D721Med (cell line): ENCODE measurements around the gene RPS6KA3.
"Not testable (repeated sequence)": the region's sequence is repeated elsewhere in the genome, so short reads cannot be mapped to it uniquely, and the experiment has no call there.

Experiments used
- DNase-seq: peaks from one replicate; pipeline ENCODE4 v3.0.0; 2011; ENCODE audit warnings: low spot score; ENCODE audit not compliant: insufficient read length
- FAIRE-seq: peaks from 2 replicates; lab custom pipeline; 2011; peaks lifted over from hg19 to GRCh38; lab: Jason Lieb, UNC
- CTCF ChIP-seq: IDR thresholded peaks from 2 replicates; pipeline ENCODE4 v1.5.1; 2012; ENCODE audit warnings: mild to moderate bottlenecking, control low read depth; ENCODE audit not compliant: insufficient read depth; ENCODE audit errors: missing control alignments

Gene RPS6KA3

GRCh38 chrX:20139966-20140365, 126.7 kb downstream of the RPS6KA3 start:
- DNase-seq (no peak), FAIRE-seq (no peak)
- no peak for TF ChIP-seq CTCF

- DNase-seq (no peak), FAIRE-seq (no peak)
- TF ChIP-seq CTCF = no peak
Observed at GRCh38 chrX:20135944-20136343, 130.8 kb downstream of the RPS6KA3 start.

- FAIRE-seq (no peak), DNase-seq (no peak)
- no peak for TF ChIP-seq CTCF
Observed at GRCh38 chrX:20132666-20133065, 134.0 kb downstream of the RPS6KA3 start.

- no peak for TF ChIP-seq CTCF
- DNase-seq (no peak), FAIRE-seq (no peak)
Observed at GRCh38 chrX:20130357-20130756, 136.4 kb downstream of the RPS6KA3 start.

GRCh38 chrX:20129547-20129946, 137.2 kb downstream of the RPS6KA3 start:
- DNase-seq (no peak), FAIRE-seq (no peak)
- TF ChIP-seq CTCF = no peak

GRCh38 chrX:20128670-20129069, 138.0 kb downstream of the RPS6KA3 start:
- TF ChIP-seq CTCF = no peak
- no peak for DNase-seq
- no peak for FAIRE-seq

- FAIRE-seq = peak; percentile 44
Observed at GRCh38 chrX:20127440-20127839, 139.3 kb downstream of the RPS6KA3 start.

GRCh38 chrX:20126833-20127232, 139.9 kb downstream of the RPS6KA3 start:
- not testable (repeated sequence) for DNase-seq, FAIRE-seq

More at GRCh38 chrX:20127440-20127839, 139.3 kb downstream of the RPS6KA3 start:
- DNase-seq = not testable (repeated sequence)
